Epithelial cell of esophagus (primary cell): ENCODE measurements around the gene PRDM16.

Experiments used
- DNase-seq: peaks from one replicate; pipeline ENCODE4 v3.0.0; 2010; ENCODE audit warnings: low read depth
- H3K4me3 ChIP-seq: 2 replicates; pipeline ENCODE4 v1.5.1; 2011; ENCODE audit warnings: mild to moderate bottlenecking, low read length, control low read depth
- TF ChIP-seq, protein P1 (sequence below): IDR thresholded peaks from 2 replicates; pipeline ENCODE4 v1.5.1; 2011; ENCODE audit warnings: low read depth, mild to moderate bottlenecking, low read length, control low read depth, inconsistent platforms; ENCODE audit not compliant: insufficient read depth; ENCODE audit errors: missing control alignments

The PRDM16 gene

DNA sequence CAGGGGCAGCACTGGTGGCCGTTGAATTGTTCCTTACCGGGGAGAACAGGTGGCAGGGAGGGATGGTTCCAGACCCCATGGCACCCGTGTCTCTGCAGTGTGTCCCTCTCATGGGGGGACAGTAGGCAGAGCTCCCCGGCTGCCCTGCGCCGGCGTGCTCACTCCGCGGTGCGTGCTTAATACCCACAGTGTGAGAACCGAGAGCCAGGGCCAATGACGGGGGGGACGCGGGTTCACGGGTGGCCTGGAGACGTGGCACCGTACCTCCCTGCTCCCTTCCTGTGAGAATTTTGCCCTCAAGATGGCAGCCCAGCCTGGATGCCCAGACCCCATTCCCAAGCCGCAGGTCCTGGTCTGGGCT is 47.1 kb downstream of the PRDM16 start:
- no peak for DNase-seq
- TF ChIP-seq, protein P1, sequence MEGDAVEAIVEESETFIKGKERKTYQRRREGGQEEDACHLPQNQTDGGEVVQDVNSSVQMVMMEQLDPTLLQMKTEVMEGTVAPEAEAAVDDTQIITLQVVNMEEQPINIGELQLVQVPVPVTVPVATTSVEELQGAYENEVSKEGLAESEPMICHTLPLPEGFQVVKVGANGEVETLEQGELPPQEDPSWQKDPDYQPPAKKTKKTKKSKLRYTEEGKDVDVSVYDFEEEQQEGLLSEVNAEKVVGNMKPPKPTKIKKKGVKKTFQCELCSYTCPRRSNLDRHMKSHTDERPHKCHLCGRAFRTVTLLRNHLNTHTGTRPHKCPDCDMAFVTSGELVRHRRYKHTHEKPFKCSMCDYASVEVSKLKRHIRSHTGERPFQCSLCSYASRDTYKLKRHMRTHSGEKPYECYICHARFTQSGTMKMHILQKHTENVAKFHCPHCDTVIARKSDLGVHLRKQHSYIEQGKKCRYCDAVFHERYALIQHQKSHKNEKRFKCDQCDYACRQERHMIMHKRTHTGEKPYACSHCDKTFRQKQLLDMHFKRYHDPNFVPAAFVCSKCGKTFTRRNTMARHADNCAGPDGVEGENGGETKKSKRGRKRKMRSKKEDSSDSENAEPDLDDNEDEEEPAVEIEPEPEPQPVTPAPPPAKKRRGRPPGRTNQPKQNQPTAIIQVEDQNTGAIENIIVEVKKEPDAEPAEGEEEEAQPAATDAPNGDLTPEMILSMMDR: no peak
- no peak overlapping the region for H3K4me3 ChIP-seq

DNA sequence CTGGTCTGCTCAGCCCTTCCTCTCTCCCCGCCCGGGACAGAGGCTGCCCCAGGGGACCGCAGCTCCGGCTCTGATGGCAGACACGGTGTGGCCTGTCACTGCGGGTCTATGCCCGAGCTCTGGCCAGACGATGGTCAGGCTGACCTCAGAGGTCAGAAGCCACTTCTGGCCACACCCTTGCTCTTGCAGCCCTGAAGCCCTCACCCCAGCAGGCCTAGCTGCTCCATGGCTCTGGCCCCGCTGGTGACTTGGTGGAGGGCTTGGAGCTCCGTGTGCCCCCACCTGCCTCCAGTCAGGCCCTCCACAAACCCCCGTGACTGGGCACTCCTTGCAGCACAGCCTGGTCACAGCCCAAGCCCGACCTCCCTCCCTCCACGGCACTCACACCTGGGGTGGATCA is 47.6 kb downstream of the PRDM16 start:
- TF ChIP-seq, protein P1: no peak
- no peak overlapping the region for H3K4me3 ChIP-seq
- no peak for DNase-seq

DNA sequence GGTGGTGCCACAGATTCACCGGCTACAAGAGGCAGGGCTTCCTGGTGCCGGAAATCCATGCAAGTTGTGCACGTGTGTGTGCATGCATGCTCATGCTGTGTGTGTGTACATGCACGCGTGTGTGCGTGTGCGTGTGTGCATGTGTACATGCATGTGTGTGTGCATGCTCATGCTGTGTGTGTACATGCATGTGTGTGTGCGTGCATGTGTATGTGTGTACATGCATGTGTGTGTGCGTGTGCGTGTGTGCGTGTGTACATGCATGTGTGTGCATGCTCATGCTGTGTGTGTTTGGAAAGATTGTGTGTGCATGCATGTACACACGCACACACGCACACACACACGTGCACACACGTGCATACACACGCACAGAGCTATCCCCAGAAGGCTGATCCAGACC is 48.9 kb downstream of the PRDM16 start:
- no peak overlapping the region for H3K4me3 ChIP-seq
- no peak for DNase-seq
- TF ChIP-seq, protein P1: no peak

DNA sequence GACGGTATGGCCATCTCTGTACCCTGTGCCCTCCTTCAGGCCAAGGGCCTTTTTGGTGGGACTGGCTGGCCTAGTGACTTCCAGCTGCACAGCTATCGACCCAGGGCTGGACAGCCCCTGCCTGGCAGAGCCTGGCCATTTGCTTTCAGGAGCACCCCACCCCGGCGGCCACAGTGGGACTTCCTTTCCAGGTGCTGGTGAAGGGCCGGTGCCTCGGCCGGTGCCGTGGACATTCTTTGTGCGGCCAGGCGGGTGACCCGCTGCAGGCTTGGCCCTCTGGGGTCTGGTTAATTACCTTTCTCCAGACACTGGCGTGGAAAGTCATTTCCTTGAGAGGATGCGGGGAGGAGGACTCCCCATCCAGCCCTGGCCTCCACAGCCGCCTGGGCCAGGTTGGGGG is 50.1 kb downstream of the PRDM16 start:
- TF ChIP-seq, protein P1: no peak
- no peak overlapping the region for H3K4me3 ChIP-seq
- no peak for DNase-seq

DNA sequence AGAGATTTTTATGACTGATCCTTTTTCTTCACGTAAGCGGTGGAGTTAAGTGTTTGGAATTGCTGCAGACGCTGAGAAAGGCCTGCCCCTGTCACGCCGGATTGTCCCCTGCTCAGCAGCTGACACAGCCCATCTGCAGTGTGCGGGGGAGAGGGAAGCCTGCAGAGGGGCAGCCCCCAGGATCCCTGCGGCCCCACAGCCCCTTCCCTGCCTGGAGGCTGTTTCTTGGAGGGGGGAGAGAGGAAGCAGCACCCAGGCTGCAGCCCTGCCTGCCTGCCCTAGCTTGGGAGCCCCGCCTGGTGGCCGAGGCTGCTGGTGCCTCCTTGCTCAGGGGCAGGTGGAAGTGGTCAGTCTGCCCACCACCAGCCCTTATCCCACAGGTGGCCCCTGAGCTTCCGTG is 50.7 kb downstream of the PRDM16 start:
- no peak for DNase-seq
- TF ChIP-seq, protein P1: no peak

DNA sequence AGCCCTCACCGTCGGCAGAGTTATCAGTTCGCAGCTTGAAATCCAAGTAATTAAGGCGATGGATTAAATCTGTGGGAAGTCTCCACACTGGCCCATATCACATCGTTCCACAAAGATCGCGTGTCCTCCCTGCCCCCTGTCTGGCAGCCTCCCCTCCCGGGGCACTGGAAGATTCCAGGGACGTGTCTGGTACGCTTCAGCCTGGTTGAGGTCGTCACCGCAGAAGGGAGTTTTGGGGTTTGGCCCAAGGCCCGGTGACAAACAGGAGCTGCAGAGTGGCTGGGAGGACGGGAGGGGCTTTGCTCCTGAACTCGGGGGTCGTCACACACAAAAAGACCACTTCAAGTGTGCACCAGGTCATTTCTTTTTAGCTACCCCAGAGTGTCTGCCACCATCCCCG is 51.1 kb downstream of the PRDM16 start:
- DNase-seq: no peak
- TF ChIP-seq, protein P1: no peak
- no peak overlapping the region for H3K4me3 ChIP-seq

More for the DNA sequence above, 50.7 kb downstream of the PRDM16 start:
- no peak overlapping the region for H3K4me3 ChIP-seq

DNA sequence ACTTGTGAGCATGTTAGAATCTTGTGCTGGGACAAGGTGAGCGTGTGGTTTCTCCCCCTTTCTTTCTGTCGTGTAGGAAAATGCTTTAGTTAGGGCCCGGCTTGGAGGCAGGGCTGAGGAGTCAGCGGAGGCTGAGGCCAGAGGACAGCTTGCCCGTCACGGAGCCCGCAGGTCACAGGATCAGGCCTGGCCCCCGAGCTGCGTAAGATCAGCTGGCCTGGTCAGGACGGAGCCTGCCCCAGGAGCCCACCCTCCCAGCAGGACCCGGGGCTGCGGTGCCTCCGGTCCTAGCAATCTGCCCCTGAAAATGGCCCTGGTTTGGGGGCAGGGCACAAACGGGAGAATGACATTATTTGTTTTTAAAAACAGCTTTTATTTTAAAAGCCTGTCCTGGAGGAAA is 52.0 kb downstream of the PRDM16 start:
- no peak for DNase-seq
- no peak overlapping the region for H3K4me3 ChIP-seq
- TF ChIP-seq, protein P1: no peak
